K562 (cell line): ENCODE results near the gene EIF4G2. TPM values are rescaled to one million over a fixed set of nuclear protein-coding genes. Genes with fewer than 3 reads are reported as not detected.

ENCODE experiments used
- CBX2 ChIP-seq: fragments of 200-600 bp; sonication (generic); IDR thresholded peaks from one replicate; pipeline ENCODE4 v1.6.1; 2012; ENCODE audit warnings: mild to moderate bottlenecking, low read length, inconsistent platforms; ENCODE audit not compliant: insufficient read depth, poor library complexity, severe bottlenecking
- CGGBP1 ChIP-seq: fragments of 250-450 bp; sonication (Bioruptor Pico); IDR thresholded peaks from 2 replicates; pipeline ENCODE4 v1.9.0; 2021; ENCODE audit warnings: mild to moderate bottlenecking
- E2F8 ChIP-seq: fragments of 450-650 bp; IDR thresholded peaks from 2 replicates; pipeline ENCODE4 v1.7.1; 2018; ENCODE audit warnings: mild to moderate bottlenecking, low read depth; ENCODE audit not compliant: partially characterized antibody
- EP300 ChIP-seq: IDR thresholded peaks from 2 replicates; pipeline ENCODE4 v1.6.1; 2012; ENCODE audit warnings: low read length, improper control_type of control experiment
- HMGN3 ChIP-seq: IDR thresholded peaks from 2 replicates; pipeline ENCODE4 v1.6.1; 2011; ENCODE audit warnings: borderline replicate concordance, low read depth, mild to moderate bottlenecking, mixed read lengths, low read length; ENCODE audit not compliant: insufficient read length; ENCODE audit errors: extremely low read depth
- JUNB ChIP-seq: fragments of 450-650 bp; formaldehyde crosslinking; conservative IDR thresholded peaks from 2 replicates; pipeline ENCODE4 v1.4.0; 2020; ENCODE audit warnings: mild to moderate bottlenecking
- L3MBTL2 ChIP-seq: fragments of 450-650 bp; IDR thresholded peaks from 2 replicates; pipeline ENCODE4 v1.6.1; 2016; ENCODE audit warnings: mild to moderate bottlenecking, moderate library complexity
- MEF2D ChIP-seq: conservative IDR thresholded peaks from 2 replicates; pipeline ENCODE4 v1.6.1; 2016; ENCODE audit warnings: low read depth, missing genetic modification characterization, missing compliant biosample characterization
- NCOA6 ChIP-seq: fragments of 450-650 bp; IDR thresholded peaks from 2 replicates; pipeline ENCODE4 v1.6.1; 2017; ENCODE audit warnings: mild to moderate bottlenecking
- NR2C1 ChIP-seq, 2 experiments: fragments of 450-650 bp; IDR thresholded peaks; 2 replicates each; pipeline ENCODE4 v1.6.1; 2017; ENCODE audit warnings: mild to moderate bottlenecking in 2 of 2, antibody characterized with exemption in 1 of 2, inconsistent platforms in 1 of 2, missing compliant biosample characterization in 1 of 2, missing genetic modification characterization in 1 of 2
- PHTF2 ChIP-seq: fragments of 250-450 bp; sonication (Bioruptor Pico); IDR thresholded peaks from 2 replicates; pipeline ENCODE4 v1.5.0; 2021; ENCODE audit warnings: mild to moderate bottlenecking
- POLR2H ChIP-seq: IDR thresholded peaks from 2 replicates; pipeline ENCODE4 v1.6.1; 2016; ENCODE audit warnings: missing genetic modification characterization, low read depth, mild to moderate bottlenecking, control low read depth, missing compliant biosample characterization, moderate library complexity
- SRSF9 ChIP-seq: fragments of 200-400 bp; formaldehyde crosslinking; IDR thresholded peaks from 2 replicates; pipeline ENCODE4 v1.6.1; 2017; ENCODE audit warnings: low read depth, low read length, borderline replicate concordance
- TFAM ChIP-seq: fragments of 250-450 bp; sonication (Bioruptor Pico); conservative IDR thresholded peaks from 2 replicates; pipeline ENCODE4 v1.5.0; 2021; ENCODE audit warnings: mild to moderate bottlenecking, moderate library complexity
- TGIF2 ChIP-seq: sonication (generic); formaldehyde crosslinking; IDR thresholded peaks from 2 replicates; pipeline ENCODE4 v1.8.1; 2022; ENCODE audit warnings: mild to moderate bottlenecking, missing genetic modification reagents, moderate library complexity
- TRIM24 ChIP-seq, 2 experiments: fragments of 450-650 bp; IDR thresholded peaks; 2 replicates each; pipeline ENCODE4 v1.6.1; 2016
- ZMIZ1 ChIP-seq, 2 experiments: fragments of 150-350 bp in 1 of 2; IDR thresholded peaks; 2 replicates each; pipeline ENCODE4 v1.6.1; 2012 to 2016; ENCODE audit warnings: low read depth in 2 of 2, low read length in 2 of 2, mild to moderate bottlenecking in 1 of 2, moderate library complexity in 1 of 2
- ZNF184 ChIP-seq: sonication (generic); formaldehyde crosslinking; IDR thresholded peaks from 2 replicates; pipeline ENCODE4 v1.5.0; 2020; ENCODE audit warnings: missing genetic modification reagents
- ZNF449 ChIP-seq: fragments of 250-450 bp; sonication (Bioruptor Pico); IDR thresholded peaks from 2 replicates; pipeline ENCODE4 v1.8.0; 2022; ENCODE audit warnings: moderate library complexity, mild to moderate bottlenecking, inconsistent platforms
- polyA plus RNA-seq, 8 experiments: library from polyadenylated mRNA; depleted of rRNA in 4 of 8; stranded (reverse) in 5 of 8; unstranded in 3 of 8; fragments of >200 nt; fragmentation: Nextera tagmentation in 2 of 8; fragmentation: Illumina TruSeq in 1 of 8; extraction: Ambion mirVana in 2 of 8; extraction: Trizol in 1 of 8; gene quantifications; 2 replicates each; pipeline versions ENCODE4 v1.2.1 to v1.2.3, GENCODE V29; 2011 to 2014; ENCODE audit warnings: inconsistent platforms in 1 of 8, missing spikeins in 1 of 8
- total RNA-seq, 7 experiments: library from RNA; depleted of rRNA in 6 of 7; stranded (reverse); fragments of >200 nt in 6 of 7; fragmentation: Illumina TruSeq in 2 of 7; extraction: Trizol in 2 of 7; gene quantifications; 2 replicates each; pipeline versions ENCODE4 v1.2.1 to v1.2.3, GENCODE V29; 2011 to 2021; ENCODE audit warnings: low replicate concordance in 1 of 7

Gene EIF4G2
- total and polyA plus RNA-seq, 9 of the 15 experiments (the other 6 are each of a cell fraction or from before 2014, with no cell fraction given) = 206 to 790 (median 646) TPM

GRCh38 chr11:10857709-10858438 is 49.1 kb upstream of the EIF4G2 start, which contains the start of gene ZBED5 (continued):
- no peak for TF ChIP-seq TGIF2 (CRISPR knock-in tag)
- peak; percentile 97 for TF ChIP-seq MEF2D
- TF ChIP-seq CGGBP1 = no peak
- no peak for TF ChIP-seq JUNB (CRISPR knock-in tag)
- TF ChIP-seq ZNF184 (CRISPR knock-in tag) = no peak
- 0 out of 2 replicates have a peak, but pooled peaks have one; percentile 31 for TF ChIP-seq ZNF449
- no peak for TF ChIP-seq PHTF2 (CRISPR knock-in tag)
- TF ChIP-seq NR2C1 (IDR thresholded peaks at IDR 0.05) = peak; percentile 61
- TF ChIP-seq NR2C1 (tag; IDR thresholded peaks at IDR 0.05) = no peak
- peak in 1 of 2 experiments; percentile 12; a peak in 2 of 4 replicates for TF ChIP-seq ZMIZ1 (IDR thresholded peaks at IDR 0.05; ENCODE audit: low read depth in 2 of 2, low read length in 2 of 2)
- peak; percentile 25 for TF ChIP-seq E2F8
- TF ChIP-seq CBX2 = no peak
- TF ChIP-seq POLR2H (tag) = peak; percentile 82
- TF ChIP-seq TFAM (CRISPR knock-in tag) = no peak
- peak; percentile 9 to 50; a peak in 1 of 4 replicates for TF ChIP-seq TRIM24 (IDR thresholded peaks at IDR 0.05)
- TF ChIP-seq SRSF9 = no peak
- TF ChIP-seq NCOA6 = peak; percentile 86
- peak; percentile 6; the same call in 1 of the 2 replicates for TF ChIP-seq EP300
- TF ChIP-seq HMGN3 = peak; percentile 6
- TF ChIP-seq L3MBTL2 = peak; percentile 63; the same call in 1 of the 2 replicates
